Left forelimb (tissue), 1 donor: ENCODE measurements around the gene C1QTNF1.

Source experiments
- DNase-seq: peaks from one replicate; pipeline ENCODE4 v3.0.0-alpha.2; 2018; ENCODE audit warnings: low spot score

C1QTNF1 gene

DNA sequence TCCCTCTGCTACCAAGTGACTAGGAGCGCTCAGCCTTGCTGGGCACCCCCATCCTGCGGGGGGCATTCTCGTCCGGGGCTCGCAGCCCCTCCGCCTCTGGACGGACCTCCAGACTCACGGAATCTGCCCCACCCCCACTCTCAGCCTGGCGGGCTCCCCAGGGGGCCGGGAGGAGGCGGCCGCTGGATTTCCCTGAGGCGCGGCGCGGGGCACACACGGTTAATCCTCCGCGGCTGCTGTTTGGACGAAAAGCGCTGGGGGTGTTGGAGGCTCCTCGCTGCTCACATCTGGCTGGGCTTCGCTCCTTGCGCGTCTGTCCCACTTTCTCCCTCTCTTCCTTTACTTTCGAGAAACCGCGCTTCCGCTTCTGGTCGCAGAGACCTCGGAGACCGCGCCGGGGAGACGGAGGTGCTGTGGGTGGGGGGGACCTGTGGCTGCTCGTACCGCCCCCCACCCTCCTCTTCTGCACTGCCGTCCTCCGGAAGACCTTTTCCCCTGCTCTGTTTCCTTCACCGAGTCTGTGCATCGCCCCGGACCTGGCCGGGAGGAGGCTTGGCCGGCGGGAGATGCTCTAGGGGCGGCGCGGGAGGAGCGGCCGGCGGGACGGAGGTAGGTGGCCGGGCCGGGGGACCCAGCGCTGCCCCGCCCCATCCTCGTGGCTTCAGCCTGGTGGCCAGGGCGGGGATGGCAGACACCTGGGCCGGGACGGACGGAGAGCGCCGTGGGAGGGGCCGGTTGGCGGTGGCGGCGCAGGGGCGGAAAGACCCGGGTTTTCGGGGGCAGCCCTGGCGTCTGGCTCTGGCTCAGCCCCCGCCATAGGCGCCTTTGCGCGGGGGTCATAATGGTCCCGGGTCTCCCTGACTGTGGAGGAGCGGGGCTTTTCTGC, at the start of gene C1QTNF1:
Gene C1QTNF1 (plus strand): TSS at position 284 of the 886 bp plus-strand sequence. CDS start 19,800 bp downstream, outside the sequence.
- peak; percentile 83 for DNase-seq

DNA sequence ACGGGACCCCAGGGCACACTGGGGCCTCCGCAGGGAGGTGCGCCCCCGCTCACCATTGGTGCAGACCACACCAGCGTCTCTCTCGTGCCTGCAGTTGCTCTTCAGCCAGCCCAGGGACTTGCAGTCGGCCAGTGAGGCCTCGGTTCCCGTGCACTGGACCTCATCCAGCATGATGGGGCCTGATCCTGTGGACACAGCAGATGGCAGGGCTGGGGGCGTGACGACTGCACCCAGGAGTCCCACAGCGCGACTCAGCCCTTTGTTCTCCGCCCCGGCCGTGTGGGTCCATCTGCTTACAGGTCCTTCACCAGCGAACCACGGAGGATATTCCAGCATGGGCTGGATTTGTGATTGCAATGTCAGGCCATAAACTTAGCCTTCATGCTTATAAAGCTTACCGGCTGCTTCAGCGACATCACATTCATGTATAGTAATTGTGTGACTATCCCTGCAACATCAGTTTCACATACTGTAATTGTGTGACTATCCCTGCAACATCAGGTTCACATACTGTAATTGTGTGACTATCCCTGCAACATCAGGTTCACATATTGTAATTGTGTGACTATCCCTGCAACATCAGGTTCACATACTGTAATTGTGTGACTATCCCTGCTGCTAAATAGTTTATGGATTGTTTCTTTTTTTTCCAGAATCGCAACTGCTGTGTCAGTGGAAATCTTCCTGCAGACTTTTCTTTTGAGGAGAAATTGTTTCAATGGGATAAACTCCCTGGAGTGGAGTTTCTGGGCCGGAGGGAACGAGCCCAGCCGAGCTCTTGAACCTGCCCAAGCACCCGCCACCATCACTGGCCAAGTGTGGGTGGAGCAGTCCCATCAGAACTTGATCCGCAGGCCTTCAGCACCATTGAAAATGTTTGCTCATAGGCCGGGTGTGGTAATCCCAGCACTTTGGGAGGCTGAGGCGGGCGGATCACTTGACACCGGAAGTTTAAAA, 49.1 kb upstream of the C1QTNF1 start:
- DNase-seq, result peak; percentile 78

GRCh38 chr17:78976907-78977680, 46.9 kb upstream of the C1QTNF1 start:
- no peak for DNase-seq

GRCh38 chr17:78977681-78977943, 46.4 kb upstream of the C1QTNF1 start:
- DNase-seq, result no peak

DNA sequence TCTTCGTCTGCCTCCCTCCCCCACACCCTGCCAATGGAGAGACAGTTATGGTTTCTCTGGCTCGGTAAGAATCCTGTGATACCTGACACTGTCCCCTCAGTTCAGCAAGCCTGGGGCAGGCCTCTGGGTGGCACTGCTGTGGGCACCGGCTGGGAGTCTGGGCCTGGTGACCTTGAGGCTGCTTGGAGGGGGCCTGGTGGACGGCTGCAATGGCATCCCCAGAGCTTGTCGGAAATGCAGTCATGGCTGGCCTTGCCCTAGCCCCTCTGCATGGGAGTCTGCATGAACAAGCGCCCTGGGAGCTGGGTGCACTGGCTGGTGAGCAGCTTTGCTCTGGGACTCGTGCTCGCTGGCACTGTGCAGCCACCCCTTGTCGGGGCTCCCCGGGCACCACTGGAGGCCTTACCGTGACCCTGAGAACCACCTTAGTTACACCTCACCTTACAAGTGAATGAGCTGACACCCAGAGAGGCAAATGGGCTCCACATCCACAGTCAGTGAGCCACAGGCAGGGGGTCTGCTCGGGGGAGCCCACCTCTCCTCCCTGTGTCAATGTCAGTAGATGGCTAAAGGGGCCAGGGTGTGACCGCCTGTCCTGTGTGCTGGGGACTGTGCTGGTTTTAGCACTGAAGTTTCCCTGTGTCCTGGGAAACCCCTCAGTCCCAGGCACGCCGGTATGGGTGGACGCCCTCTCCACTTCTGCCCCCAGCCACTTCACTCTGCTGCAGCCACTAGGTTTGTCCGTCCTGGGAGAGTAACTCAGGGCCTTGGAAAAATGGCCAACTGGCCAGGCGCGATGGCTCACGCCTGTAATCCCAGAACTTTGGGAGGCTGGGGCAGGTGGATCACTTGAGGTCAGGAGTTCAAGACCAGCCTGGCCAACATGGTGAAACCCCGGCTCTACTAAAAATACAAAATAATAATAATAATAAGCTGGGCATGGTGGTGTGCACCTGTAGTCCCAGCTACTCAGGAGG, 45.7 kb upstream of the C1QTNF1 start:
- no peak for DNase-seq

- DNase-seq, result no peak
These were observed 44.0 kb upstream of the C1QTNF1 start, which contains the start of gene LGALS3BP for GRCh38 chr17:78979780-78980623. Gene LGALS3BP (minus strand): TSS chr17:78979923. CDS start chr17:78977191, 2,732 bp downstream.

GRCh38 chr17:78980624-78980972, 43.4 kb upstream of the C1QTNF1 start:
- no peak for DNase-seq

DNA sequence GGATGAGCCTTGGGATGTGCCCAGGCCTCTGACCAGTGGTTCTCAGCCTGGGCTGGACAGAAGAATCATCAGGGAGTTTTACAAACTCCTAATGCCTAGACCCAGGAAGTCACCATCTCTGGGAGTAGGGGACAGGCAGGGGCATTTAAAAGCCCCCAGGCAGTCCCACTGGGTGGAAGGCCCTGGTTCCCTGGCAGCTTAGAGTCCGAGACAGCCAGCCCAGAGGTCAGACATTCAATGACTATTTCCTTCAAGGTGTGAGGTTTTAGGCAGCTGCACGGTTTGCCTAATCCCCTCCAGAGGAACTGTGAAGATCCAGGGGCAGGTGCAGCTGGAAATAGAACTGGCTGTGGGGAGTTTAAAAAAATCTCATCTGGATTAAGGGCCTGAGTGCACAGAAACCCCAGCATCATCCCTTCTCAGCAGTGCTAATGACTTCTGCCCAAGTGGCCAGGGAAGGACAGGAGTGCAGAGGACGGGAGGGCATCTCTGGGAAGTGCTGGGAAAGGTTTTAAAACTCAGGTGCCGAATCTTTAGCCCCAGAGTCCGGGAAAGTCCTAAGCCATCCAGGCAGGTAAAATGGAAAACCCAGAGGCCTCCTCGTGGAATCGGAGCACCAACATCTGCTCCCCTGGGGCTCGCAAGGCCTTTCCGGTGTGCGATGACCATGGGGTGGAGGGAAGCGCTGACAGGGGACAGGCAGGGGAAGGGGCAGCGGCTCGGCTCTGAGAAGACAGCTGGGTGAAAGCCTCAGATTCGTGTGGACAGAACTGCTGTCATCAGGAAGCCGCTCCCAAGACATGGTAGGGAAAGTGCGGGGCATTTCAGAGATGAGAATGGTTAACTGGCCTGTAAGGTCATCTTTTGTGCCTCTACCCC, 42.7 kb upstream of the C1QTNF1 start:
- DNase-seq, result no peak

- no peak for DNase-seq
These were observed 38.6 kb upstream of the C1QTNF1 start for GRCh38 chr17:78985395-78985794.

DNA sequence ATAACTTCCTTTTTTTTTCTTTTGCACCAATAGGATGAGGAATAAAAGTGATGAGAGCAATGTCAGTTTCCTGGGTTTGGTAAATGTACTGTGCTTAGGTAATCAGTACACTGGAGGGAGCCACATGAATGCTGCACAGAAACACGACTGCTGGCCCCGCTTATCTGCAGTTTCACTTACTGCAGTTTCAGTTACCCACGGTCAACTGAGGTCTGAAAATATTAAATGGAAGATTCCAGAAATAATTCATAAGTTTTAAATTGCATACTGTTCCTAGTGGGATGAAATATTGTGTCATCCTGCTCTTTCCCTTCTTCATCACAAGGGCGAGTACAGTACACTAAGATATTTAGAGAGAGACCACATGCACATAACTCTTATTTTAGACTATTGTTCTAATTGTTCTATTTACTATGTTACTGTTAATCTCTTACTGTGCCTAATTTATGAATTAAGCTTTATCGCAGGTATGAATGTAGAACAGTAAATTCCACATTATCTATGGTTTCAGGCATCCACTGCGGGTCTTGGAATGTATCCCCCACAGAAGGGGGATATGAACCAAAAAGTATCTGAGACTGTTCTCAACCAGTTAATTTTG, 37.8 kb upstream of the C1QTNF1 start:
- no peak for DNase-seq

- no peak for DNase-seq
These were observed 37.2 kb upstream of the C1QTNF1 start for GRCh38 chr17:78986649-78987328.

DNA sequence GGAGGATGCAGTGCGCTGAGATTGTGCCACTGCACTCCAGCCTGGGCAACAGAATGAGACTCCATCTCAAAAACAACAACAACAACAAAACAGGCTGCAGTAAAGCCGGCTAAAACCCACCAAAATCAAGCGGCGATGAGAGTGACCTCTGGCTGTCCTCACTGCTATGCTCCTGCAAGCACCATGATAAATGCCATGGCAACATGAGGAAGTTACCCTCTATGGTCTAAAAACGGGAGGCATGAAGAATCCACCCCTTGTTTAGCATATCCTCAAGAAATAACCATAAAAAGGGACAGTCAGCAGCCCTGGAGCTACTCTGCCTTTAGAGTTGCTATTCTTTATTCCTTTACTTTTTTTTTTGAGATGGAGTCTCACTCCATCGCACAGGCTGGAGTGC, 35.8 kb upstream of the C1QTNF1 start:
- no peak for DNase-seq

GRCh38 chr17:78990349-78991016, 33.5 kb upstream of the C1QTNF1 start:
- no peak for DNase-seq

DNA sequence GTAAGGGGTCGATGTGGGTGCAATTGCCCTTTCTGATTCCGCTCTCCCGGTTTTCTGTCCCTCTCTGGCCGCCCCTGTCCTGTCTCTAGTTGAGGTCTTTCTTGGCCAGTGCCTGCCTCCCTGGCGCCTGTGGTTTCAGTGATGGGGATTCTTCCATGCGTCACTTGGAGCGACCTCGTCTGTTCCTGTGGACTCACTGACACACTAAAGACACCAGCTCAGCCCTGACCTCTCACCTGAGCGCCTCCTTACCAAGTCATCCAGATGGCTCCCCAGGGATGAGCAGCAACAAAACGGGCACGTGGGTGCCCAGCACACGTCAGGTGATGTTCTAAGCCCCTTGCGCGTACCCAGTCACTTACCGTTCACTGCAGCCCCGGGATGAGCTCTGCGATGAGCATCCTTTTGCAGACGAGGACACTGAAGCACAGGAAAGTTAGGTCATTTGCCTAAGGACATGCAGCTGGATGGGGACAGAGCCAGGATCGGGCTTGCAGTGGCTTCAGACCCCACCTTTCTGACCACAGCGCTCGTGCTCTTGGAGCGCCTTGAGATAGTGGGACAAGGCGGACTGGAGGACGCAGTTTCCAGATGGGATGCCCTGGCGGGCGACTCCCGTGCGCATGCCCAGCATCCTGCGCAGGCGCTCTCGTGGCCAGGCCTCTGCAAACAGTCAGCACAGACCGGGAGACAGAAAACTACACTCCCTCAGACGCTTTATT, 32.8 kb upstream of the C1QTNF1 start:
- DNase-seq, result peak; percentile 53

GRCh38 chr17:78991906-78992532, 31.9 kb upstream of the C1QTNF1 start:
- DNase-seq, result peak; percentile 36

DNA sequence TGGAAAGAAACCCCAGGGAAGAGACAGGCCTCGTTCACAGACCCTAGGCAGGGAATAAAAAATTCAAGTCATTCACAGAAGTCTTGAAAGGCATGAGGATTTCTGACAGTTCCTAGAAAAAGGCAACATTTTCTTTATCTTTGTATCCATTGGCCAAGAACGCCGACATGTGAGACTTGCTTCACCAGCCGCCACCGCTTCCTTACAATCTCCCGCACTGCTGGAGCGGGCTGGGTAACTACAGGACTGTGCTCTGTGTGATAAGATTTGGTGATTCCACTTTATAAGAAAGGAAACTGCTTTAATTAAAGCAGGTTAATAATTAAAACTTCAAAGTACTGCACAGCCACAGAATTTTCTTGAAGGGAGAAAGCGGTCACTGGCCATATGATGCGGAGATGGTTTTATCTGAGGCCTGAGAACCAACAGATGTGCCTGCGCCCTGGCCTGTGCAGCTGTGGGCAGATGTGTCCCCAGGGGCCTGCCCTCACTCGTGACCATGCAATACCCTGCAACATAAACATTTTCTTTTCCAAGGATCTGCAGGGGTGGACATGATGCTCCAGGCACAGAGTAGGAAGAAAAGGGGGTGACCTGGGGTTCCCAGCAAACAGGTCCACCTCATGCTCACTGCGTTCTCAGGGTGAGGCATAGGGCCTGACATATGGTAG, 31.3 kb upstream of the C1QTNF1 start:
- DNase-seq, result no peak
